Nephron (organoid): Measurements from ENCODE around the gene KRTAP5-3.

ENCODE experiments used
- H3K27ac Mint-ChIP-seq, 3 experiments: 2 replicates each; pipeline ENCODE4 v1.8.0; 2020; ENCODE audit warnings: mixed read lengths in 3 of 3, mild to moderate bottlenecking in 2 of 3, moderate library complexity in 1 of 3
- H3K27me3 Mint-ChIP-seq: 2 replicates; pipeline ENCODE4 v1.8.0; 2021; ENCODE audit warnings: low read depth, mild to moderate bottlenecking, moderate library complexity, mixed read lengths
- H3K36me3 Mint-ChIP-seq: 2 replicates; pipeline ENCODE4 v1.8.0; 2020; ENCODE audit warnings: low read depth, mixed read lengths
- H3K4me1 Mint-ChIP-seq: 2 replicates; pipeline ENCODE4 v1.8.0; 2020; ENCODE audit warnings: mixed read lengths
- H3K4me3 Mint-ChIP-seq, 3 experiments: 2 replicates each; pipeline ENCODE4 v1.8.0; 2020; ENCODE audit warnings: mild to moderate bottlenecking in 3 of 3, mixed read lengths in 3 of 3, moderate library complexity in 2 of 3
- H3K9me3 Mint-ChIP-seq: 2 replicates; pipeline ENCODE4 v1.8.0; 2020; ENCODE audit warnings: mixed read lengths
- TF ChIP-seq, protein P1 (sequence below), 3 experiments: fragments of 200-600 bp; sonication (generic); IDR thresholded peaks; one replicate each; pipeline ENCODE4 v1.5.0; 2021; ENCODE audit warnings: antibody characterized with exemption in 3 of 3; ENCODE audit not compliant: unreplicated experiment in 3 of 3

KRTAP5-3 gene

DNA sequence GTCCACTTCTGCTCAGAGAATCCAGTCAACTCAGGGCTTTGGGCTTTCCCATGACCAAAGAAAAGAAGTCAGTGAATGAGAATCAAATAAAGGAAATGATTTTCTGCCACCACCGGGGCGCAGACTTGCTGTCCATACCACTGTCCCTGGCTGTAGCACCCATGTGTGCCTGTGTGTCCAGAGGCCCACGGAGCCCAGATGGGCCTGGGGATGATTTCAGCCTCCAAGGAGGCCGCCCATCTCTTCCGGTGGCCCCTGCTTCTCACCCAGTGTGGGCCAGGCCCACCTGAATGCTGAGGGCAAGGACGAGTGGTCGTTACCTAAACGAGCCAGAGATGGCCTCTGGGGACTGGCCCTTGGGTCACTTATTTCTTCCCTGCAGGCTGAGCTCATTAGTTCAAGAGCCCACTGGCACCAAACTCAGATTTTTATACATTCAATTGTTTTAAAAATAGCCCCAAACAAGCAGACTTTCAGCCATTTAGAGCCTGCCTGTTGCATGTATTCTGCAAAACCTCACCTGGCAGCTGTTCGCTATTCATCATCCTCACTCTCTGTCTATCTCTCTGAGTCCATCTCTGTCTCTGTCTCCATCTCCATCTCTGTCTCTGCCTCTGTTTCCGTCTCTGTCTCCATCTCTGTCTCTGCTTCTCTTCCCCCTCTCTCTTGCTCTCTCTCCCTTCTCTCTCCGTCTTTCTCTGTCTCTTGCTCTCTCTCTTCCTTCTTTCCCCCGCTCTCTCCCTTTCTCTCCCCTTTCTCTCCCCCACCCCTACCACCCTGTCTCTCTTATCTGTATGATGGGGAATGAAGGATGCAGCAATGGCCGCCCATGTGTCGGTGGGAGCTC, 45.5 kb upstream of the KRTAP5-3 start:
- H3K9me3 Mint-ChIP-seq: no peaks in the 10 kb centered on the region
- peak overlapping the region in 1 of 3 experiments; percentile 28 for H3K4me3 Mint-ChIP-seq
- peaks cover 44% of the 10 kb centered on the region for H3K4me1 Mint-ChIP-seq
- no peaks in the 10 kb centered on the region for H3K36me3 Mint-ChIP-seq
- peak overlapping the region; percentile 22 to 82 (median 66) for H3K27ac Mint-ChIP-seq
- peaks cover 21% of the 10 kb centered on the region for H3K27me3 Mint-ChIP-seq
- TF ChIP-seq, protein P1, sequence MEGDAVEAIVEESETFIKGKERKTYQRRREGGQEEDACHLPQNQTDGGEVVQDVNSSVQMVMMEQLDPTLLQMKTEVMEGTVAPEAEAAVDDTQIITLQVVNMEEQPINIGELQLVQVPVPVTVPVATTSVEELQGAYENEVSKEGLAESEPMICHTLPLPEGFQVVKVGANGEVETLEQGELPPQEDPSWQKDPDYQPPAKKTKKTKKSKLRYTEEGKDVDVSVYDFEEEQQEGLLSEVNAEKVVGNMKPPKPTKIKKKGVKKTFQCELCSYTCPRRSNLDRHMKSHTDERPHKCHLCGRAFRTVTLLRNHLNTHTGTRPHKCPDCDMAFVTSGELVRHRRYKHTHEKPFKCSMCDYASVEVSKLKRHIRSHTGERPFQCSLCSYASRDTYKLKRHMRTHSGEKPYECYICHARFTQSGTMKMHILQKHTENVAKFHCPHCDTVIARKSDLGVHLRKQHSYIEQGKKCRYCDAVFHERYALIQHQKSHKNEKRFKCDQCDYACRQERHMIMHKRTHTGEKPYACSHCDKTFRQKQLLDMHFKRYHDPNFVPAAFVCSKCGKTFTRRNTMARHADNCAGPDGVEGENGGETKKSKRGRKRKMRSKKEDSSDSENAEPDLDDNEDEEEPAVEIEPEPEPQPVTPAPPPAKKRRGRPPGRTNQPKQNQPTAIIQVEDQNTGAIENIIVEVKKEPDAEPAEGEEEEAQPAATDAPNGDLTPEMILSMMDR (IDR thresholded peaks at IDR 0.05; ENCODE audit: unreplicated experiment in 3 of 3): no peak

DNA sequence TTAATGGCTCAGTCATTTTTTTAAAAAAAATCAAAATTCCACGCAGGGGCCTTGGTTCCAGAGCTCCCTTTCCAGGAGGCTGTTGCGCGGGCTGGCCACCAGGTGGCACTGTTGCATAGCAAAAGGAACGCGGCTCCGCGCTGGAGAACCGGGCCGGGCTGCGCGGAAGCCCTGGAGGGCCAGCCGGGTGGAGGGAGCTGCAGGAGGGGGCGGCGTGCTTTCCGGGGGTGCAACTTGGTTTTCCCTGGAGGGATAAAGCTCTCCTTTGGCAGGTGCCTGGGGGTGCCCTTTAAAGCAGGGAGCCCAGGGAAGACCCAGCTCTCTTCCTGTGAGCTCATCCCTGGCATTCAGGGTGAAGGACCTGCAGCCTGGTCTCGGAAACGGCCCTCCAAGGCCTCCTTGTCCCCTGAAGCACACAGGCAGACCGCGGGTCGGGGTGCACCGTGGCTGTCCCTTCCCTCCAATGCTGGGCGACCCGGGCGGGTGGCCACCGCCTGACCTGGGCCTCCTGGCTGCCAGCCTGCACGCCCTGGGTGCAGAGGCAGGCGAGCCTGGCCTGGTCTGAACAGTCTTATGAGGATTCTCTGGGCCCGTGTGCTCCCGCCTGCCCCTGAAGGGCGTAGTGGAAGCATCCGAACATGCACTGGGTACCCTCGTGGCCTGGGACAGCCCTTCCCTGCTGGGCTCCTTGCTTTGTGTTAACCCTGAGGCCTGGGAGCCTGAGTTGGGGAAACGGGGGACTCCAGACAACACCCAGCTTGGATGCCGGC, 44.7 kb upstream of the KRTAP5-3 start:
- no peak overlapping the region for H3K27ac Mint-ChIP-seq
- H3K27me3 Mint-ChIP-seq: peaks cover 19% of the 10 kb centered on the region
- no peaks in the 10 kb centered on the region for H3K36me3 Mint-ChIP-seq
- H3K4me1 Mint-ChIP-seq: peaks cover 44% of the 10 kb centered on the region
- no peaks in the 10 kb centered on the region for H3K9me3 Mint-ChIP-seq
- H3K4me3 Mint-ChIP-seq: no peak overlapping the region
- TF ChIP-seq, protein P1 (IDR thresholded peaks at IDR 0.05; ENCODE audit: unreplicated experiment in 3 of 3): peak; percentile 98 to 99 (median 98)

DNA sequence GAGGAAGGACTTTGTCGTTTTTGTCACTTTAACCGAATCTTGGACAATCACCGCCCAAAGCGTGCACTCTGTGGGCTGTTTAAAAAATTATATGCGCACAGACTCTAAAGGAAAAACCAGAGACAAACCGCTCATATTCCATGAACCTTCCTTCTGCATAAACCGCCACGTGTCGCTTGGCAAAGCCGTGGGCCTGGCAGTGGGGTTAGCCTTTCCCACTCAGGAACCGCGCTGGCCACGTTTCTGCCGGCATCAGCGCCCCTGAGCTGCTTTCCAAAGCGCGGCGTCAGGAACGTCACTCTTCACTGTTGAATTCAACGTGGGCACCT, 44.1 kb upstream of the KRTAP5-3 start:
- TF ChIP-seq, protein P1 (IDR thresholded peaks at IDR 0.05; ENCODE audit: unreplicated experiment in 3 of 3): no peak
- no peak overlapping the region for H3K4me3 Mint-ChIP-seq
- H3K4me1 Mint-ChIP-seq: peaks cover 44% of the 10 kb centered on the region
- peaks cover 18% of the 10 kb centered on the region for H3K27me3 Mint-ChIP-seq
- no peak overlapping the region for H3K27ac Mint-ChIP-seq
- H3K36me3 Mint-ChIP-seq: no peaks in the 10 kb centered on the region
- no peaks in the 10 kb centered on the region for H3K9me3 Mint-ChIP-seq

DNA sequence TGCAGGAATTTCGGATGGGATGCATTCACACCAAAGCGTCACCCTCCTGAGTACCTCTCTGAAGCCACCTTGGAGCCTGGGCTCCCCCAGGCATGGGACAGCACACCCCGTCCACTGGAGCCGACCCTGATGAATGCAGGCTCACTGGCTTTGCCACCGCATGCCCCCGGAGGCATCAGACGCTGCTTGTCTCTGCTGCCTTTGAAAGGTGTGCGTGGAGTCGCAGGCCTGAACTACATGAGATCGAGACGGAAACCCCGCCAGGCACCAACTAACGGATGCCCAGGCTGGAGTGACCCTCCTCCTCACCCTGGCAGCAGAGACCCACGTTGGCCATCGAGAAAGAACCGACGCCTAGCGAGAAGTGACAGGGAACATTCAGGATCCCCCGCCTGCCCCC, 43.8 kb upstream of the KRTAP5-3 start:
- TF ChIP-seq, protein P1 (IDR thresholded peaks at IDR 0.05; ENCODE audit: unreplicated experiment in 3 of 3): no peak
- H3K9me3 Mint-ChIP-seq: no peaks in the 10 kb centered on the region
- peaks cover 44% of the 10 kb centered on the region for H3K4me1 Mint-ChIP-seq
- no peak overlapping the region for H3K4me3 Mint-ChIP-seq
- peaks cover 18% of the 10 kb centered on the region for H3K27me3 Mint-ChIP-seq
- H3K27ac Mint-ChIP-seq: no peak overlapping the region
- no peaks in the 10 kb centered on the region for H3K36me3 Mint-ChIP-seq

DNA sequence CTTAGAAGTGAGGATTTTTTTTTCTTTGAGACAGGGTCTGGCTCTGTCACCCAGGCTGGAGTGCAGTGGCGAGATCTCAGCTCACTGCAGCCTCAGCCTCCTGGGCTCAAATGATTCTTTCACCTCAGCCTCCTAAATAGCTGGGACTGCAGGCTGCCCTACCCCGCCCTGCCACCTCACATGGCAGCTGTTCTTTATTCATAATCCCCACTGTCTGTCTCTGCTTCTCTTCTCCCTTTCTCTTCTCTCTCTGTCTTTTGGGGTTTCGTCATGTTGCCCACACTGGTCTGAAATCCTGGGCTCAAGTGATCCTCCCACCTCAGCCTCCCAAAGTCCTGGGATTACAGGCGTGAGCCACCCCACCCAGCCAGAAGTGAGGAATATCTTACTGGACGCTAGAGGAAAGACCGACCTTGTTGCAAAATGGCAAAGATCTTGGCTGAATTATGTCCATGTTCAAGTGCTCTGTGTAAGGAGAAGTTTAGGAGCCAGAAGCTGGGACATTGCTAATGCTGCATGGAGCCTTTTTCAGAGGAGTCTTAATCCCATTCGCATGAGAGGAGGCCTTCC, 43.2 kb upstream of the KRTAP5-3 start:
- H3K9me3 Mint-ChIP-seq: no peaks in the 10 kb centered on the region
- no peaks in the 10 kb centered on the region for H3K36me3 Mint-ChIP-seq
- H3K27me3 Mint-ChIP-seq: peaks cover 18% of the 10 kb centered on the region
- no peak overlapping the region for H3K4me3 Mint-ChIP-seq
- peaks cover 43% of the 10 kb centered on the region for H3K4me1 Mint-ChIP-seq
- peak overlapping the region in 1 of 3 experiments; percentile 7 for H3K27ac Mint-ChIP-seq
- TF ChIP-seq, protein P1 (IDR thresholded peaks at IDR 0.05; ENCODE audit: unreplicated experiment in 3 of 3): no peak
